K562 (cell line): ENCODE data around the gene EXD2. TPM values are rescaled to one million over a fixed set of nuclear protein-coding genes. Genes with fewer than 3 reads are reported as not detected.

Experiments
- ATAC-seq: fragments of 200-7000 bp; cut with Tn5 transposase; 3 replicates; pipeline ENCODE4 v1.9.1; 2020; ENCODE audit warnings: moderate library complexity
- BruUV-seq: library from RNA; stranded (reverse); fragments of 400-500 nt; replicated peaks from 2 replicates; lab custom pipeline; 2021; lab: Mats Ljungman, UMichigan
- CTCF ChIA-PET: fragments of 300-600 bp; formaldehyde crosslinking; extraction: SDS; loops from one replicate; lab custom pipeline; 2021; ENCODE audit warnings: low intra/inter-chr PET ratio; lab: Yijun Ruan, JAX
- POLR2A ChIA-PET: fragments of 300-600, 350-650 bp; sonication (Branson Sonifier 250); formaldehyde crosslinking; extraction: SDS; loops from one replicate; lab custom pipeline; 2021; ENCODE audit warnings: antibody characterized with exemption, inconsistent platforms; lab: Yijun Ruan, JAX
- DNase-seq, 4 experiments: peaks; one replicate each; pipeline versions ENCODE4 v3.0.0 to v3.0.0-alpha.2; 2011 to 2018; ENCODE audit warnings: low spot score in 3 of 4, mixed read lengths in 3 of 4; ENCODE audit errors: extremely low read depth in 1 of 4
- FAIRE-seq: peaks from 2 replicates; lab custom pipeline; 2011; peaks lifted over from hg19 to GRCh38; lab: Jason Lieb, UNC
- H2AFZ ChIP-seq: 2 replicates; pipeline ENCODE4 v1.6.0; 2011; ENCODE audit warnings: low read depth, low read length, control low read depth, inconsistent platforms
- H3K27ac ChIP-seq: fragments of 200-600 bp; 3 replicates; pipeline ENCODE4 v1.8.0; 2011; ENCODE audit warnings: low read depth, mild to moderate bottlenecking, control low read depth, inconsistent platforms, low read length, moderate library complexity, mixed read lengths; ENCODE audit errors: extremely low read depth
- H3K27me3 ChIP-seq, 2 experiments: fragments of 300-600 bp in 1 of 2; 2 replicates in 1 of 2; 3 replicates in 1 of 2; pipeline versions ENCODE4 v1.6.0 to v1.8.0; 2011; ENCODE audit warnings: inconsistent platforms in 2 of 2, low read length in 2 of 2, mild to moderate bottlenecking in 1 of 2, mixed read lengths in 1 of 2, moderate library complexity in 1 of 2; ENCODE audit not compliant: control insufficient read depth in 2 of 2, insufficient read depth in 2 of 2
- H3K36me3 ChIP-seq: fragments of 300-600 bp; 3 replicates; pipeline ENCODE4 v1.8.0; 2011; ENCODE audit warnings: mild to moderate bottlenecking, low read length, inconsistent platforms; ENCODE audit not compliant: control insufficient read depth, insufficient read depth
- H3K4me1 ChIP-seq, 2 experiments: fragments of 200-600 bp in 1 of 2; replicated peaks in 1 of 2; 2 replicates in 1 of 2; 3 replicates in 1 of 2; pipeline versions ENCODE4 v1.5.1 to v1.8.0; 2011; ENCODE audit warnings: inconsistent platforms in 2 of 2, low read length in 2 of 2, mild to moderate bottlenecking in 1 of 2, mixed read lengths in 1 of 2, moderate library complexity in 1 of 2; ENCODE audit not compliant: control insufficient read depth in 2 of 2, insufficient read depth in 2 of 2
- H3K4me2 ChIP-seq: 2 replicates; pipeline ENCODE4 v1.6.1; 2011; ENCODE audit warnings: low read length, control low read depth, inconsistent platforms, mixed read lengths; ENCODE audit not compliant: insufficient read depth
- H3K4me3 ChIP-seq: fragments of 200-600 bp; sonication (generic), shearing (Covaris generic); 2 replicates; pipeline ENCODE4 v1.5.1; 2016; ENCODE audit warnings: control low read depth, inconsistent platforms
- H3K79me2 ChIP-seq: fragments of 200-600 bp; 3 replicates; pipeline ENCODE4 v1.8.0; 2011; ENCODE audit warnings: low read length, inconsistent platforms; ENCODE audit not compliant: control insufficient read depth, insufficient read depth
- H3K9ac ChIP-seq, 2 experiments: 2 replicates each; pipeline versions ENCODE4 v1.6.0 to v1.6.1; 2011; ENCODE audit warnings: low read depth in 2 of 2, low read length in 2 of 2, control low read depth in 1 of 2, inconsistent platforms in 1 of 2, mild to moderate bottlenecking in 1 of 2, mixed read lengths in 1 of 2; ENCODE audit not compliant: insufficient read depth in 1 of 2
- H3K9me1 ChIP-seq: one replicate; pipeline ENCODE4 v1.6.0; 2011; ENCODE audit warnings: inconsistent platforms, mild to moderate bottlenecking, low read length, moderate library complexity; ENCODE audit not compliant: control insufficient read depth, insufficient read depth
- H3K9me3 ChIP-seq: replicated peaks from 2 replicates; pipeline ENCODE4 v1.5.1; 2011; ENCODE audit warnings: low read depth, low read length, inconsistent platforms; ENCODE audit not compliant: control insufficient read depth, insufficient read depth
- H4K20me1 ChIP-seq: replicated peaks from 2 replicates; pipeline ENCODE4 v1.6.1; 2011; ENCODE audit warnings: low read length, inconsistent platforms, mixed read lengths; ENCODE audit not compliant: control insufficient read depth, insufficient read depth
- ATF6 ChIP-seq: sonication (generic); formaldehyde crosslinking; IDR thresholded peaks from 2 replicates; pipeline ENCODE4 v1.4.0; 2020; ENCODE audit warnings: mild to moderate bottlenecking, missing genetic modification reagents
- DPF2 ChIP-seq: fragments of 450-650 bp; IDR thresholded peaks from 2 replicates; pipeline ENCODE4 v1.6.1; 2016
- ETV5 ChIP-seq: sonication (generic); formaldehyde crosslinking; IDR thresholded peaks from 2 replicates; pipeline ENCODE4 v1.4.0; 2020; ENCODE audit warnings: low read depth, mild to moderate bottlenecking, missing genetic modification reagents
- FOXA3 ChIP-seq, 2 experiments: fragments of 450-650 bp in 1 of 2; sonication (generic) in 1 of 2; formaldehyde crosslinking; IDR thresholded peaks in 1 of 2; conservative IDR thresholded peaks in 1 of 2; 2 replicates each; pipeline versions ENCODE4 v1.4.0 to v1.8.0; 2020 to 2022; ENCODE audit warnings: mild to moderate bottlenecking in 2 of 2, missing genetic modification reagents in 1 of 2
- FOXK2 ChIP-seq, 2 experiments: fragments of 450-650 bp; IDR thresholded peaks in 1 of 2; conservative IDR thresholded peaks in 1 of 2; 2 replicates each; pipeline ENCODE4 v1.6.1; 2016; ENCODE audit warnings: low read depth in 2 of 2, mild to moderate bottlenecking in 1 of 2
- GABPB2 ChIP-seq: fragments of 250-450 bp; sonication (Bioruptor Pico); conservative IDR thresholded peaks from 2 replicates; pipeline ENCODE4 v1.5.1; 2021; ENCODE audit warnings: mild to moderate bottlenecking
- KLF1 ChIP-seq: fragments of 450-650 bp; IDR thresholded peaks from 2 replicates; pipeline ENCODE4 v1.6.1; 2016; ENCODE audit warnings: missing genetic modification characterization, missing compliant biosample characterization
- MCM2 ChIP-seq: fragments of 450-650 bp; IDR thresholded peaks from 2 replicates; pipeline ENCODE4 v1.6.1; 2017; ENCODE audit warnings: low read depth, mild to moderate bottlenecking
- RAD21 ChIP-seq, 2 experiments: fragments of 250-450 bp in 1 of 2; fragments of 450-650 bp in 1 of 2; sonication (Bioruptor Pico) in 1 of 2; formaldehyde crosslinking in 1 of 2; IDR thresholded peaks in 1 of 2; conservative IDR thresholded peaks in 1 of 2; 2 replicates each; pipeline versions ENCODE4 v1.4.0 to v1.8.0; 2020 to 2022; ENCODE audit warnings: mild to moderate bottlenecking in 2 of 2, moderate library complexity in 1 of 2
- RBM15 ChIP-seq: fragments of 200-400 bp; formaldehyde crosslinking; IDR thresholded peaks from 2 replicates; pipeline ENCODE4 v1.6.1; 2018; ENCODE audit warnings: mild to moderate bottlenecking, low read length, moderate library complexity; ENCODE audit not compliant: insufficient read depth
- RERE ChIP-seq: sonication (generic); formaldehyde crosslinking; IDR thresholded peaks from 2 replicates; pipeline ENCODE4 v1.8.0; 2023; ENCODE audit warnings: missing genetic modification reagents, mild to moderate bottlenecking, borderline replicate concordance
- TCFL5 ChIP-seq: fragments of 250-450 bp; sonication (Bioruptor Pico); conservative IDR thresholded peaks from 2 replicates; pipeline ENCODE4 v1.6.1; 2021; ENCODE audit warnings: mild to moderate bottlenecking, moderate library complexity, matching md5 sums
- ZKSCAN1 ChIP-seq: fragments of 150-350 bp; IDR thresholded peaks from 2 replicates; pipeline ENCODE4 v1.6.1; 2016; ENCODE audit warnings: low read depth, low read length
- WGBS: fragments of 100-300 bp; shearing (Covaris generic); methylation state at CpG from one replicate; pipeline ENCODE4 v1.1.6; 2016; ENCODE audit warnings: low coverage, mixed read lengths; ENCODE audit not compliant: insufficient coverage; ENCODE audit errors: missing lambda C conversion rate; 5-methylcytosine and 5-hydroxymethylcytosine counted together
- in situ Hi-C: fragments of 300-500 bp; cut with MboI; formaldehyde crosslinking; loops from 4 replicates; pipeline ENCODE4 v1.15.0; 2018; ENCODE audit warnings: inconsistent platforms, mixed read lengths
- intact Hi-C: fragments of 100-400 bp; cut with micrococcal nuclease; formaldehyde crosslinking; loops from 2 replicates; pipeline ENCODE4 v1.14.2; 2022
- polyA plus RNA-seq, 8 experiments: library from polyadenylated mRNA; depleted of rRNA in 4 of 8; stranded (reverse) in 5 of 8; unstranded in 3 of 8; fragments of >200 nt; fragmentation: Nextera tagmentation in 2 of 8; fragmentation: Illumina TruSeq in 1 of 8; extraction: Ambion mirVana in 2 of 8; extraction: Trizol in 1 of 8; gene quantifications; 2 replicates each; pipeline versions ENCODE4 v1.2.1 to v1.2.3, GENCODE V29; 2011 to 2014; ENCODE audit warnings: inconsistent platforms in 1 of 8, missing spikeins in 1 of 8
- total RNA-seq, 7 experiments: library from RNA; depleted of rRNA in 6 of 7; stranded (reverse); fragments of >200 nt in 6 of 7; fragmentation: Illumina TruSeq in 2 of 7; extraction: Trizol in 2 of 7; gene quantifications; 2 replicates each; pipeline versions ENCODE4 v1.2.1 to v1.2.3, GENCODE V29; 2011 to 2021; ENCODE audit warnings: low replicate concordance in 1 of 7

The EXD2 gene
- total and polyA plus RNA-seq, 9 of the 15 experiments (the other 6 are each of a cell fraction or from before 2014, with no cell fraction given) = 1.6 to 7.5 (median 3.7) TPM

DNA sequence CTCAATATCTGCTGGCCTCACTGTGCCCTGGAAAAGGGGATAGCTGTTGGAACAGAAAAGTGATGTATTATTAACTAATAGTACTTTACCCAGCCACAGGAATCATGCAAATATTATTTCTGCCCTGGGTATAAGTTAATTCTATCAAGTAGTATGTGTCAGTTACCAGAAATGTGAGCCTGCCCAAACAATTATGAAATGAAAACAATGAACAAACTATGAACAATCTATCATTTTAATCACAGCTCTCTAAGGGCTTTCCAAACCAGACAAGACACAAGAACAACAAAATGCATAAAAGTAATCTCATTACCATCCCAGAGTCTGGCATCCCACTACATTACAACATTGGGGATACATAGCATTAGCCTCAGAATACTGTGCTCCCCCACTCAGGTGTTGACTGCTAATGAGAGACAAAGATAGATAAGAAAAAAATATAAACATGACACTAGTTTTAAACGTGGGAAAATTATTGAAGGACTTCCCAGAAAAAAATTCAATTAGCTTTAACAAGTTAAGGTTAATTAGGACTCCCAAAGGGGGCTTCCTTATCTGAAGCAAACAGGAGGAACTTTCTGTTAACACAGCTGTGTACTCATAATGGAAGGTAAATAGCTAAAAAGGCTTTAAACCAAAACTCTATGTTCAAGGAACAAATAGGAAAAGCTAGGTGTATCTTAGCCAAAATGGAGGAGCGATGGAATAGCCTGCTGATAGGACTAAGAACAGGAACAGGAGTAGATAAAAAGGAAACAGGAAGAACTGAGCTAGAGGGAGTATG is 41.6 kb upstream of the EXD2 start:
- H3K9me3 ChIP-seq = no peaks in the 10 kb centered on the region
- peak overlapping the region; percentile 90 for H3K27ac ChIP-seq
- H2AFZ ChIP-seq = 0 out of 2 replicates have a peak overlapping the region, but pooled peaks have one; percentile 47
- no peaks in the 10 kb centered on the region for H3K27me3 ChIP-seq
- DNase-seq = peak in 2 of 4 experiments; percentile 11 to 19
- no peaks in the 10 kb centered on the region for H3K9me1 ChIP-seq
- intact Hi-C loops (loop anchor here (2.0 to 5.0 kb wide), 2 partner anchors 17 to 43 kb away; partner anchors contain the start of gene EXD2), in situ Hi-C loops (no loop called here)
- no peak overlapping the region for H3K4me3 ChIP-seq
- CTCF ChIA-PET = no interaction called here
- peaks cover 25% of the 10 kb centered on the region for H3K36me3 ChIP-seq
- FAIRE-seq = peak; percentile 74
- WGBS = 0% methylated on average over 2 of the region's 2 CpGs
- ATAC-seq = no peak
- H3K4me1 ChIP-seq = peaks cover 19 to 20% of the 10 kb centered on the region in 2 experiments; a peak in 4 of 5 replicates
- BruUV-seq = no TSS peak
- no peaks in the 10 kb centered on the region for H4K20me1 ChIP-seq
- peak overlapping the region; percentile 81 for H3K4me2 ChIP-seq
- peaks cover 69% of the 10 kb centered on the region for H3K79me2 ChIP-seq
- POLR2A ChIA-PET = interaction anchor here (0.6 to 2.3 kb wide), 6 partner anchors 10 to 859 kb away, joined by 3 to 12 read pairs (median 4); no protein-coding TSS in a partner anchor
- H3K9ac ChIP-seq = peak overlapping the region in 1 of 2 experiments; percentile 94; a peak in 2 of 4 replicates
- TF ChIP-seq ETV5 (CRISPR knock-in tag) (no peak), DPF2 (peak; percentile 42), ZKSCAN1 (no peak), RAD21 (CRISPR knock-in tag; conservative IDR thresholded peaks at IDR 0.05 in 1 of 2, IDR thresholded peaks at IDR 0.05 in 1 of 2) (no peak), FOXK2 (conservative IDR thresholded peaks at IDR 0.05 in 1 of 2, IDR thresholded peaks at IDR 0.05 in 1 of 2; ENCODE audit: low read depth in 2 of 2) (0 out of 4 replicates have a peak, but pooled peaks of 1 of the 2 experiments have one; percentile 25), ATF6 (CRISPR knock-in tag) (no peak), TCFL5 (no peak), RERE (CRISPR knock-in tag) (no peak), GABPB2 (CRISPR knock-in tag) (no peak), FOXA3 (CRISPR knock-in tag; conservative IDR thresholded peaks at IDR 0.05 in 1 of 2, IDR thresholded peaks at IDR 0.05 in 1 of 2) (peak; percentile 37 to 80; a peak in 2 of 4 replicates), RBM15 (no peak), MCM2 (no peak), KLF1 (no peak)
